Suprapubic skin (tissue), 4 donors: Measurements from ENCODE around the gene HSDL2. TPM values are rescaled to one million over a fixed set of nuclear protein-coding genes. Genes with fewer than 3 reads are reported as not detected.

ENCODE experiments used
- DNase-seq, 2 donors: peaks; one replicate each; pipeline ENCODE4 v3.0.0-alpha.2; 2019; ENCODE audit warnings: low spot score in 2 of 2
- H3K27ac ChIP-seq: fragments of 200-600 bp; sonication (generic); one replicate; pipeline ENCODE4 v1.5.1; 2019
- H3K27me3 ChIP-seq: fragments of 200-600 bp; sonication (generic); one replicate; pipeline ENCODE4 v1.5.1; 2019
- H3K36me3 ChIP-seq: fragments of 200-600 bp; sonication (generic); one replicate; pipeline ENCODE4 v1.5.1; 2019
- H3K4me1 ChIP-seq: fragments of 200-600 bp; sonication (generic); one replicate; pipeline ENCODE4 v1.5.1; 2019
- H3K4me3 ChIP-seq: fragments of 200-600 bp; sonication (generic); one replicate; pipeline ENCODE4 v1.5.1; 2019; ENCODE audit warnings: mild to moderate bottlenecking
- H3K9me3 ChIP-seq: fragments of 200-600 bp; sonication (generic); one replicate; pipeline ENCODE4 v1.5.1; 2019
- EP300 ChIP-seq: sonication (generic); formaldehyde crosslinking; IDR thresholded peaks from one replicate; pipeline ENCODE4 v1.6.1; 2017; ENCODE audit warnings: antibody characterized with exemption
- POLR2A ChIP-seq, 2 donors: fragments of 450-650 bp; IDR thresholded peaks; one replicate each; pipeline ENCODE4 v1.6.1; 2017; ENCODE audit warnings: antibody characterized with exemption in 2 of 2, mild to moderate bottlenecking in 2 of 2, moderate library complexity in 2 of 2
- POLR2AphosphoS5 ChIP-seq, 3 donors: sonication (generic); formaldehyde crosslinking; IDR thresholded peaks; one replicate each; pipeline ENCODE4 v1.6.1; 2017; ENCODE audit warnings: antibody characterized with exemption in 3 of 3
- WGBS: methylation state at CpG from one replicate; pipeline ENCODE4 v1.1.5; 2018; 5-methylcytosine and 5-hydroxymethylcytosine counted together
- total RNA-seq, 4 donors: library from RNA; depleted of rRNA; stranded (reverse); fragments of >200 nt; gene quantifications; one replicate each; pipeline ENCODE4 v1.1.0, GENCODE V29; 2016
- TF ChIP-seq, protein P1 (sequence below), 2 donors: fragments of 200-600 bp in 1 of 2; fragments of 450-650 bp in 1 of 2; sonication (generic) in 1 of 2; IDR thresholded peaks; one replicate each; pipeline ENCODE4 v1.5.1; 2016 to 2019; ENCODE audit warnings: antibody characterized with exemption in 2 of 2, mild to moderate bottlenecking in 1 of 2, moderate library complexity in 1 of 2

HSDL2 gene
- total RNA-seq, 4 donors from 2014 or later: 32.5 to 46.1 (median 33.2) TPM

DNA sequence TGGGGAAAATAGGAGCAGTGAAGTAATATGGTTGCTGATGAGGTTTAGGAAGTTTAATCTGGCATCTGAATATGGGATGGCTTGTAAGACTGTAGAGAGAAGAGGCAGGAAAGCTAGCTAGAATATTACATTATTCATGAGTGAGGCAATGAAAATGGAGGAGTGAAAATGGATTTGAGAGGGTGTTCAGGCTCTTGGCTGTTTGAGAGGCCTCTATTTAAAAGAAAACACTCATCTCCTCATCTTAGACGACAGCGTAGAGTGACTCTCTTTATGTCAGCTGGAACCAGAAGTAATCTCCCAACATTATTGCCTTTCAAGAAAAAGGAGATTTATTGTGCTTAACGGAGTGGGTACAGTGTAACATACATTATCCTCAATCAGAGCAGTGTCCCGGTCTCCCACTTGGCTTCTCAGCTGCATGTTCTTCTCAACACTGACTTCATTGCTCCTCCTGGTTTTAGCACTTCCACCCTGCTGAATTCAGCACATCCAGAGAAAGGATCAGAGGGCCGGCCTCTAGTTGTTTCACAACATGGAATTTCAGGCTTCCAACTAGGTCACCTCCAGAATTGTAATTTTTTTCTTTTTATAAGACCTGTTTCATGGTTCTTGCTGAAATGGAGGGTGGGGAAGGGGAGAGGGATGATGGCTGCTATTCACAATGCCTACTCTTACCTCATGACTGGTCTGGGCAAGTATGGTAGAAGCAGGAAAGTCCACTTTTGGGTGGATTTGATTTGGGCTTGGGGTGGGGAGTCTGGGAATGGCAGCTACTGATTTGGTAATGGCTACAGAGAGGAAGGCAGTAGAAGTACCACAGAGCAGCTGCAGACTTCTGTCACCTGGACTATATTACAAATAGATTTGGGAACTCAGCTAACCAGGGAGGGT, 53.8 kb downstream of the HSDL2 start:
- Histone ChIP-seq H3K27ac (no peak overlapping the region), H3K27me3 (no peaks in the 10 kb centered on the region)
- 66% methylated on average over 5 of the region's 5 CpGs for WGBS

GRCh38 chr9:112434487-112434886, 54.6 kb downstream of the HSDL2 start:
- 93% methylated on average over 1 of the region's 1 CpG for WGBS
- Histone ChIP-seq H3K27ac (no peak overlapping the region), H3K27me3 (no peaks in the 10 kb centered on the region), H3K36me3 (peaks cover 8% of the 10 kb centered on the region), H3K9me3 (no peaks in the 10 kb centered on the region), H3K4me1 (no peaks in the 10 kb centered on the region), H3K4me3 (no peak overlapping the region)
- no peak for TF ChIP-seq POLR2A (IDR thresholded peaks at IDR 0.05)
- TF ChIP-seq EP300: no peak
- no peak for TF ChIP-seq POLR2AphosphoS5 (IDR thresholded peaks at IDR 0.05)
- TF ChIP-seq, protein P1, sequence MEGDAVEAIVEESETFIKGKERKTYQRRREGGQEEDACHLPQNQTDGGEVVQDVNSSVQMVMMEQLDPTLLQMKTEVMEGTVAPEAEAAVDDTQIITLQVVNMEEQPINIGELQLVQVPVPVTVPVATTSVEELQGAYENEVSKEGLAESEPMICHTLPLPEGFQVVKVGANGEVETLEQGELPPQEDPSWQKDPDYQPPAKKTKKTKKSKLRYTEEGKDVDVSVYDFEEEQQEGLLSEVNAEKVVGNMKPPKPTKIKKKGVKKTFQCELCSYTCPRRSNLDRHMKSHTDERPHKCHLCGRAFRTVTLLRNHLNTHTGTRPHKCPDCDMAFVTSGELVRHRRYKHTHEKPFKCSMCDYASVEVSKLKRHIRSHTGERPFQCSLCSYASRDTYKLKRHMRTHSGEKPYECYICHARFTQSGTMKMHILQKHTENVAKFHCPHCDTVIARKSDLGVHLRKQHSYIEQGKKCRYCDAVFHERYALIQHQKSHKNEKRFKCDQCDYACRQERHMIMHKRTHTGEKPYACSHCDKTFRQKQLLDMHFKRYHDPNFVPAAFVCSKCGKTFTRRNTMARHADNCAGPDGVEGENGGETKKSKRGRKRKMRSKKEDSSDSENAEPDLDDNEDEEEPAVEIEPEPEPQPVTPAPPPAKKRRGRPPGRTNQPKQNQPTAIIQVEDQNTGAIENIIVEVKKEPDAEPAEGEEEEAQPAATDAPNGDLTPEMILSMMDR (IDR thresholded peaks at IDR 0.05): no peak
- DNase-seq: no peak

More for the DNA sequence above, 53.8 kb downstream of the HSDL2 start:
- TF ChIP-seq EP300 (no peak), POLR2AphosphoS5 (IDR thresholded peaks at IDR 0.05) (no peak)
- TF ChIP-seq, protein P1 (IDR thresholded peaks at IDR 0.05): no peak
- H3K4me3 ChIP-seq: no peak overlapping the region
- H3K9me3 ChIP-seq: no peaks in the 10 kb centered on the region
- H3K36me3 ChIP-seq: peaks cover 8% of the 10 kb centered on the region
- H3K4me1 ChIP-seq: no peaks in the 10 kb centered on the region
- DNase-seq: no peak

GRCh38 chr9:112437406-112437805, 57.5 kb downstream of the HSDL2 start:
- Histone ChIP-seq H3K4me3 (no peak overlapping the region), H3K36me3 (peaks cover 6% of the 10 kb centered on the region), H3K27ac (no peak overlapping the region), H3K27me3 (no peaks in the 10 kb centered on the region), H3K4me1 (no peaks in the 10 kb centered on the region), H3K9me3 (no peaks in the 10 kb centered on the region)
- DNase-seq: no peak
- 95% methylated on average over 2 of the region's 2 CpGs for WGBS
- TF ChIP-seq, protein P1 (IDR thresholded peaks at IDR 0.05): no peak
- TF ChIP-seq POLR2AphosphoS5 (IDR thresholded peaks at IDR 0.05) (no peak), POLR2A (IDR thresholded peaks at IDR 0.05) (no peak), EP300 (no peak)

- no peak overlapping the region for H3K27ac ChIP-seq
Observed at GRCh38 chr9:112439171-112439570, 59.3 kb downstream of the HSDL2 start.

GRCh38 chr9:112439825-112440224, 59.9 kb downstream of the HSDL2 start:
- no peaks in the 10 kb centered on the region for H3K27me3 ChIP-seq
- DNase-seq: no peak
- no peaks in the 10 kb centered on the region for H3K9me3 ChIP-seq
- 72% methylated on average over 2 of the region's 2 CpGs for WGBS
- no peaks in the 10 kb centered on the region for H3K4me1 ChIP-seq
- H3K27ac ChIP-seq: no peak overlapping the region
- TF ChIP-seq, protein P1 (IDR thresholded peaks at IDR 0.05): no peak
- no peak for TF ChIP-seq EP300
- no peak for TF ChIP-seq POLR2AphosphoS5 (IDR thresholded peaks at IDR 0.05)
- TF ChIP-seq POLR2A (IDR thresholded peaks at IDR 0.05): no peak
- H3K36me3 ChIP-seq: peaks cover 6% of the 10 kb centered on the region
- H3K4me3 ChIP-seq: no peak overlapping the region

More at GRCh38 chr9:112439171-112439570, 59.3 kb downstream of the HSDL2 start:
- DNase-seq: no peak
- peaks cover 6% of the 10 kb centered on the region for H3K36me3 ChIP-seq
- H3K4me3 ChIP-seq: no peak overlapping the region
- no peaks in the 10 kb centered on the region for H3K4me1 ChIP-seq
- no peaks in the 10 kb centered on the region for H3K27me3 ChIP-seq
- WGBS: 95% methylated on average over 2 of the region's 2 CpGs
- TF ChIP-seq POLR2AphosphoS5 (IDR thresholded peaks at IDR 0.05): no peak
- TF ChIP-seq EP300: no peak
- TF ChIP-seq POLR2A (IDR thresholded peaks at IDR 0.05): no peak
- TF ChIP-seq, protein P1 (IDR thresholded peaks at IDR 0.05): no peak
- no peaks in the 10 kb centered on the region for H3K9me3 ChIP-seq
